ENCODE measurements around the gene SLC41A3. TPM values are rescaled to one million over a fixed set of nuclear protein-coding genes. Genes with fewer than 3 reads are reported as not detected.

Gene SLC41A3
- total RNA-seq, 2 experiments from 2014 or later = 25.6 to 30.0 TPM

- Mint-ChIP-seq H3K4me3 (no peak overlapping the region), H3K36me3 (ENCODE audit: low read depth) (no peaks in the 10 kb centered on the region), H3K4me1 (no peaks in the 10 kb centered on the region), H3K27ac (no peak overlapping the region), H3K27me3 (no peaks in the 10 kb centered on the region), H3K9me3 (no peaks in the 10 kb centered on the region)
- ChIA-PET CTCF (no interaction called here), POLR2A (no interaction called here)
- DNase-seq = peak; percentile 11
These were observed 23.4 kb upstream of the SLC41A3 start for GRCh38 chr3:126107203-126107939.

- Mint-ChIP-seq H3K27me3 (no peaks in the 10 kb centered on the region), H3K36me3 (ENCODE audit: low read depth) (no peaks in the 10 kb centered on the region), H3K9me3 (no peaks in the 10 kb centered on the region), H3K4me1 (no peaks in the 10 kb centered on the region), H3K27ac (no peak overlapping the region), H3K4me3 (no peak overlapping the region)
- peak; percentile 10 for DNase-seq
- ChIA-PET POLR2A (no interaction called here), CTCF (no interaction called here)
These were observed 22.6 kb upstream of the SLC41A3 start for GRCh38 chr3:126106336-126107202.

DNA sequence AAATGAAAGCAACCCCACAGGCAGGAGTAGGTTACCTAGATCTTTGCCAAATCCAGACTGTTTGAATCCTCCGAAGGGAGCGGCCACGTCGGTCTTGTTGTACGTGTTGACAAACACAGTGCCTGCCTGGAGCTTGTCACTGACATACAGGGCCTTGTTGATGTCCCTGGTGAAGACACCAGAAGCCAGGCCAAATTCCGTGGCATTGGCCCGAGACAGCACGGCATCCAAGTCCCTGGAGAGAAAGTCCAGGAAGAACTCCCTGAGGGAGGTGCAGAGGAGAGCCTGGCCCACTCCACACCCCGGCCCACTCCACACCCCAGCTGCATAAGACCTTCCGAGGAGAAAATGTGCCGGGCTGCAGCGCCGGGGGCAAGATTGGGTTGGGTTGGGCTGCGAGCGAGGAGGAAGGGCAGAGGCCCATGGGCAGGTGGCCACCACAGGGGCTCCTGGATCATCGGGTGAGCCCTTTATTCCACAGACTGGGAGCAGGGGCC is 21.8 kb upstream of the SLC41A3 start:
- Mint-ChIP-seq H3K4me3 (no peak overlapping the region), H3K9me3 (no peaks in the 10 kb centered on the region), H3K36me3 (ENCODE audit: low read depth) (no peaks in the 10 kb centered on the region), H3K27me3 (no peaks in the 10 kb centered on the region), H3K27ac (no peak overlapping the region), H3K4me1 (no peaks in the 10 kb centered on the region)
- peak; percentile 7 for DNase-seq
- ChIA-PET POLR2A (no interaction called here), CTCF (no interaction called here)

- Mint-ChIP-seq H3K27ac (no peak overlapping the region), H3K36me3 (ENCODE audit: low read depth) (no peaks in the 10 kb centered on the region), H3K4me3 (no peak overlapping the region), H3K4me1 (no peaks in the 10 kb centered on the region), H3K27me3 (no peaks in the 10 kb centered on the region), H3K9me3 (no peaks in the 10 kb centered on the region)
- no peak for DNase-seq
- CTCF ChIA-PET = no interaction called here
- POLR2A ChIA-PET = no interaction called here
These were observed 21.1 kb upstream of the SLC41A3 start for GRCh38 chr3:126104742-126105605.

GRCh38 chr3:126104028-126104635 is 20.2 kb upstream of the SLC41A3 start:
- CTCF ChIA-PET = no interaction called here

DNA sequence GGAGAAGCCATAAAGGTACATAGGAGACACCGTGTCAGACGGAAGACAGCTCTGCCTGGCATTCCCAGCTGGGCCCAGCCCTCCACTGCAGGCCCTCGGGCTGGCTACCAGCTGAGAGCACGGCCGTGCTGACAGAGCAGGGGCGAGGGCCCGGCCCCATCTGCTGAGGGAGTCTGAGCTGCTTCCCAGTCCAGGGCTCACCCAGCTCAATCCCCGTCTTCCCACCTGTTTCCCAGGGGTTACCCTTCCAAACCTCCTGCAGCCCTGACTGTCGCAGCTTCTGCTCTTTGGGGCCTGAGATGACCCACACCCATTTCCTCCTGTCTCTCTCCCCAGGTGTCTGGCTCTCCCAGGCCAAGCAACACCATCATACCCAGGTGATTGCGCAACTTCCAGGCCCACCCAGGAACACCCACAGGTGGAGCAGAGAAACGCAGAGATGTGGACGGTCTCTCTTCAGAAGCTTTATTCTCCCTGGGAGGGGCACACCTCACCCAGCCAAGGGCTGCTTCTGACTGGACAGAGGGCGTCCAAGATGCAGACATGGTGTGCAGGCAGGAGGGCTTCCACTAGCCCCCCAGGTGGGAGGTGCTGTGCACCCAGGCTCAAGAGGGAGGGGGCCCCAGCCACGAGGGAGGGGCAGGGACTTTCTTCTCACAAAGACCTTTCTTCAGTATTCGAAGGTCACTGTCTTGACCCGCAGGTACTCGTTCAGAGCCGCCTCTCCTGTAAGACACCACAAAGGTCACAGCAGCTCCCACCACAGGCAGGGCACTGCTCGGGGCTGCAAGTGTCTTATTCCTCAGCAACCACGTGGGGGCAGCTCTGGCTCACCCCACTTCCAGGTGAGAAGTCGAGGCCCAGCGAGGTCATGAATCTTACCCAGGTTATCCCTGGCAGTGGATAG is 19.4 kb upstream of the SLC41A3 start:
- POLR2A ChIA-PET = no interaction called here
- no peaks in the 10 kb centered on the region for H3K36me3 Mint-ChIP-seq (ENCODE audit: low read depth)
- CTCF ChIA-PET = no interaction called here
- H3K27ac Mint-ChIP-seq = no peak overlapping the region
- no peaks in the 10 kb centered on the region for H3K9me3 Mint-ChIP-seq
- no peak overlapping the region for H3K4me3 Mint-ChIP-seq
- no peaks in the 10 kb centered on the region for H3K27me3 Mint-ChIP-seq
- no peaks in the 10 kb centered on the region for H3K4me1 Mint-ChIP-seq
- no peak for DNase-seq

More at GRCh38 chr3:126104028-126104635, 20.2 kb upstream of the SLC41A3 start:
- Mint-ChIP-seq H3K36me3 (ENCODE audit: low read depth) (no peaks in the 10 kb centered on the region), H3K27ac (no peak overlapping the region), H3K4me1 (no peaks in the 10 kb centered on the region), H3K4me3 (no peak overlapping the region), H3K9me3 (no peaks in the 10 kb centered on the region), H3K27me3 (no peaks in the 10 kb centered on the region)
- DNase-seq = no peak
- POLR2A ChIA-PET = no interaction called here

DNA sequence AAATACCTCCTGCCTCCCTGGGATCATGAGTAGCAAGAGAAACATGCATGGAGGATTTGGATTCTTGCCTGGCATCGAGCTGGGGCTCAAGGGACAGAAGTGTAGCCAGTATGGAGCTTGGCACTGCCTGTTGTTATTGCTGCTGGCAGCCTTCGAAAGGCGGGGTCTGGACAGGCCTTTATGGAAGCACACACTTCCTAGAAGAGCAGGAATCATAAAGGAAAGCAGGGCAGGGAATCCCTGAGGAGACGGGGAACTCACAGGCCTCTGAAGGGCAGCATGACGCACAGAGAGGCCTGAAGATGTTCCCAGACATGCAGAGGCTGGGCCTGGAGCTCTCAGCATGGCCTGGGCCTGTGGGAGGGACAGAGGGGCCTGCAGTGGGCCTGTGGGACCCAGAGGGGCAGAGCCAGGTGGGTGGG is 18.6 kb upstream of the SLC41A3 start:
- Mint-ChIP-seq H3K27ac (no peak overlapping the region), H3K36me3 (ENCODE audit: low read depth) (no peaks in the 10 kb centered on the region), H3K9me3 (no peaks in the 10 kb centered on the region), H3K27me3 (no peaks in the 10 kb centered on the region), H3K4me1 (no peaks in the 10 kb centered on the region), H3K4me3 (no peak overlapping the region)
- DNase-seq = no peak
- CTCF ChIA-PET = no interaction called here
- POLR2A ChIA-PET = no interaction called here

- Mint-ChIP-seq H3K27ac (no peak overlapping the region), H3K27me3 (no peaks in the 10 kb centered on the region), H3K9me3 (no peaks in the 10 kb centered on the region), H3K4me1 (no peaks in the 10 kb centered on the region), H3K36me3 (ENCODE audit: low read depth) (no peaks in the 10 kb centered on the region), H3K4me3 (no peak overlapping the region)
- ChIA-PET CTCF (no interaction called here), POLR2A (no interaction called here)
- DNase-seq = no peak
These were observed 18.1 kb upstream of the SLC41A3 start for GRCh38 chr3:126102011-126102410.

- no peak for DNase-seq
- peaks cover 3% of the 10 kb centered on the region for H3K9me3 Mint-ChIP-seq
- H3K4me1 Mint-ChIP-seq = no peaks in the 10 kb centered on the region
- ChIA-PET POLR2A (no interaction called here), CTCF (no interaction called here)
- H3K27ac Mint-ChIP-seq = no peak overlapping the region
- H3K36me3 Mint-ChIP-seq (ENCODE audit: low read depth) = no peaks in the 10 kb centered on the region
- no peak overlapping the region for H3K4me3 Mint-ChIP-seq
- no peaks in the 10 kb centered on the region for H3K27me3 Mint-ChIP-seq
These were observed 17.6 kb upstream of the SLC41A3 start for GRCh38 chr3:126101521-126101982.

- Mint-ChIP-seq H3K36me3 (ENCODE audit: low read depth) (peaks cover under 1% of the 10 kb centered on the region), H3K27ac (no peak overlapping the region), H3K4me1 (no peaks in the 10 kb centered on the region), H3K4me3 (no peak overlapping the region), H3K9me3 (peaks cover 8% of the 10 kb centered on the region), H3K27me3 (no peaks in the 10 kb centered on the region)
- no peak for DNase-seq
- POLR2A ChIA-PET = no interaction called here
- CTCF ChIA-PET = interaction anchor here (0.5 kb wide), 1 partner anchor 277 kb away, joined by 3 read pairs; no protein-coding TSS in a partner anchor
These were observed 16.8 kb upstream of the SLC41A3 start for GRCh38 chr3:126100634-126101301.

DNA sequence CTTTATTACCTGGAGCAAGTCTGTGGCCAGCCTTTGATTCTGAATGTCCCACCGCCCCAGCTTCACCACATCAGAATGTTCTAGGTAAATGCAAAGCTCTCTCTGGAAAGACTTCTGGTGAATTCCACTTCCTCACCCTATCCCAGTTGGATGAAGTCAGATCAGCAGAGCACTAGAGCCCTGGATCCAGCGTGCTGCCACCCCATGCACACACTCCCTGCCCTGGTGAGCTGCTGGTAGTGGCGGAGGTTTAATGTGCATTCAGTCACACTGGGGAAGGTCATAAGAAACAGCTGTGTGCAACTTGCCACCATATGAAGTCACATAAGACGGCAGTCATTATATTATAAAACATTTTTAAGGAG is 16.3 kb upstream of the SLC41A3 start:
- Mint-ChIP-seq H3K9me3 (peaks cover 13% of the 10 kb centered on the region), H3K4me1 (no peaks in the 10 kb centered on the region), H3K27ac (no peak overlapping the region), H3K27me3 (no peaks in the 10 kb centered on the region), H3K36me3 (ENCODE audit: low read depth) (peaks cover 5% of the 10 kb centered on the region), H3K4me3 (no peak overlapping the region)
- ChIA-PET POLR2A (no interaction called here), CTCF (interaction anchor here (0.5 kb wide), 1 partner anchor 277 kb away, joined by 3 read pairs; no protein-coding TSS in a partner anchor)
- no peak for DNase-seq
